Measurements from ENCODE around the gene SLC22A3.
"Not testable (repeated sequence)": the region's sequence is repeated elsewhere in the genome, so short reads cannot be mapped to it uniquely, and the experiment has no call there.

The SLC22A3 gene

GRCh38 chr6:160450849-160451248, 102.7 kb downstream of the SLC22A3 start:
- DNase-seq, result no peak

GRCh38 chr6:160454303-160454702, 106.1 kb downstream of the SLC22A3 start:
- DNase-seq, result no peak

- no peak for DNase-seq
These were observed 106.9 kb downstream of the SLC22A3 start for GRCh38 chr6:160455081-160455480.

GRCh38 chr6:160455541-160456213, 107.5 kb downstream of the SLC22A3 start:
- DNase-seq, result peak; percentile 69

- DNase-seq, result no peak
These were observed 108.0 kb downstream of the SLC22A3 start for GRCh38 chr6:160456214-160456546.

- no peak for DNase-seq
These were observed 109.6 kb downstream of the SLC22A3 start for GRCh38 chr6:160457823-160458222.

GRCh38 chr6:160461641-160462040, 113.5 kb downstream of the SLC22A3 start:
- DNase-seq, result no peak

GRCh38 chr6:160462116-160462515, 113.9 kb downstream of the SLC22A3 start:
- DNase-seq, result no peak

- peak; percentile 28 for DNase-seq
These were observed 114.5 kb downstream of the SLC22A3 start for GRCh38 chr6:160462551-160463109.

GRCh38 chr6:160464744-160465143, 116.6 kb downstream of the SLC22A3 start:
- no peak for DNase-seq

GRCh38 chr6:160467261-160467871, 119.2 kb downstream of the SLC22A3 start:
- not testable (repeated sequence) for DNase-seq

GRCh38 chr6:160469153-160469552, 121.0 kb downstream of the SLC22A3 start:
- no peak for DNase-seq

- DNase-seq, result not testable (repeated sequence)
These were observed 127.9 kb downstream of the SLC22A3 start for GRCh38 chr6:160476056-160476455.

- DNase-seq, result not testable (repeated sequence)
These were observed 128.9 kb downstream of the SLC22A3 start for GRCh38 chr6:160477072-160477471.

GRCh38 chr6:160477901-160478300, 129.7 kb downstream of the SLC22A3 start:
- DNase-seq, result no peak

- no peak for DNase-seq
These were observed 138.9 kb downstream of the SLC22A3 start for GRCh38 chr6:160487116-160487515.

GRCh38 chr6:160489091-160489490, 140.9 kb downstream of the SLC22A3 start:
- DNase-seq, result no peak

GRCh38 chr6:160494576-160494975, 146.4 kb downstream of the SLC22A3 start:
- no peak for DNase-seq

GRCh38 chr6:160500639-160501038, 152.5 kb downstream of the SLC22A3 start:
- DNase-seq, result no peak
